DND-41 (cell line): Measurements from ENCODE around the gene TTYH3.

Experiments used
- EZH2 ChIP-seq: IDR thresholded peaks from 3 replicates; pipeline ENCODE4 v1.6.1; 2012; ENCODE audit warnings: borderline replicate concordance, low read depth, mild to moderate bottlenecking, moderate library complexity, low read length, inconsistent platforms; ENCODE audit not compliant: severe bottlenecking
- TF ChIP-seq, protein P1 (sequence below): IDR thresholded peaks from 2 replicates; pipeline ENCODE4 v1.5.1; 2012; ENCODE audit warnings: borderline replicate concordance, low read length, moderate library complexity, mild to moderate bottlenecking; ENCODE audit not compliant: poor library complexity, severe bottlenecking; ENCODE audit errors: extremely low read depth

GRCh38 chr7:2689343-2689847 is 57.6 kb downstream of the TTYH3 start:
- TF ChIP-seq, protein P1, sequence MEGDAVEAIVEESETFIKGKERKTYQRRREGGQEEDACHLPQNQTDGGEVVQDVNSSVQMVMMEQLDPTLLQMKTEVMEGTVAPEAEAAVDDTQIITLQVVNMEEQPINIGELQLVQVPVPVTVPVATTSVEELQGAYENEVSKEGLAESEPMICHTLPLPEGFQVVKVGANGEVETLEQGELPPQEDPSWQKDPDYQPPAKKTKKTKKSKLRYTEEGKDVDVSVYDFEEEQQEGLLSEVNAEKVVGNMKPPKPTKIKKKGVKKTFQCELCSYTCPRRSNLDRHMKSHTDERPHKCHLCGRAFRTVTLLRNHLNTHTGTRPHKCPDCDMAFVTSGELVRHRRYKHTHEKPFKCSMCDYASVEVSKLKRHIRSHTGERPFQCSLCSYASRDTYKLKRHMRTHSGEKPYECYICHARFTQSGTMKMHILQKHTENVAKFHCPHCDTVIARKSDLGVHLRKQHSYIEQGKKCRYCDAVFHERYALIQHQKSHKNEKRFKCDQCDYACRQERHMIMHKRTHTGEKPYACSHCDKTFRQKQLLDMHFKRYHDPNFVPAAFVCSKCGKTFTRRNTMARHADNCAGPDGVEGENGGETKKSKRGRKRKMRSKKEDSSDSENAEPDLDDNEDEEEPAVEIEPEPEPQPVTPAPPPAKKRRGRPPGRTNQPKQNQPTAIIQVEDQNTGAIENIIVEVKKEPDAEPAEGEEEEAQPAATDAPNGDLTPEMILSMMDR = no peak
- no peak for TF ChIP-seq EZH2
